K562 (cell line): Measurements from ENCODE around the gene ORC1. TPM values are rescaled to one million over a fixed set of nuclear protein-coding genes. Genes with fewer than 3 reads are reported as not detected.

Experiments used
- ADNP ChIP-seq: fragments of 200-800 bp; sonication (Bioruptor generic); IDR thresholded peaks from 2 replicates; pipeline ENCODE4 v1.6.1; 2016; ENCODE audit warnings: missing genetic modification characterization, missing compliant biosample characterization
- BCL6 ChIP-seq: fragments of 250-450 bp; sonication (Bioruptor Pico); IDR thresholded peaks from 2 replicates; pipeline ENCODE4 v1.4.0; 2020
- ETV6 ChIP-seq, 3 experiments: fragments of 150-350 bp in 1 of 3; sonication (generic) in 1 of 3; formaldehyde crosslinking in 1 of 3; IDR thresholded peaks; 2 replicates each; pipeline versions ENCODE4 v1.6.1 to v1.8.0; 2014 to 2022; ENCODE audit warnings: borderline replicate concordance in 2 of 3, low read depth in 2 of 3, antibody characterized with exemption in 1 of 3, low read length in 1 of 3, mild to moderate bottlenecking in 1 of 3, missing genetic modification reagents in 1 of 3
- HDAC3 ChIP-seq: fragments of 450-650 bp; IDR thresholded peaks from 2 replicates; pipeline ENCODE4 v1.6.1; 2018; ENCODE audit warnings: borderline replicate concordance, mild to moderate bottlenecking, moderate library complexity; ENCODE audit not compliant: partially characterized antibody
- HOXB6 ChIP-seq: fragments of 250-450 bp; sonication (Bioruptor Pico); IDR thresholded peaks from 2 replicates; pipeline ENCODE4 v1.5.1; 2022; ENCODE audit warnings: mild to moderate bottlenecking, borderline replicate concordance
- IRF2 ChIP-seq: sonication (generic); formaldehyde crosslinking; IDR thresholded peaks from 2 replicates; pipeline ENCODE4 v1.8.1; 2022; ENCODE audit warnings: mild to moderate bottlenecking, missing genetic modification reagents
- MTF1 ChIP-seq: fragments of 250-450 bp; sonication (Bioruptor Pico); IDR thresholded peaks from 2 replicates; pipeline ENCODE4 v1.9.0; 2021; ENCODE audit warnings: moderate library complexity, mild to moderate bottlenecking, inconsistent platforms, borderline replicate concordance
- MYC ChIP-seq, 2 experiments: fragments of 250-450 bp in 1 of 2; sonication (Bioruptor Pico) in 1 of 2; IDR thresholded peaks; 2 replicates each; pipeline versions ENCODE4 v1.5.1 to v1.6.1; 2012 to 2021; ENCODE audit warnings: low read depth in 2 of 2, borderline replicate concordance in 1 of 2, improper control_type of control experiment in 1 of 2, low read length in 1 of 2, mild to moderate bottlenecking in 1 of 2, moderate library complexity in 1 of 2
- PTRF ChIP-seq: fragments of 450-650 bp; IDR thresholded peaks from 2 replicates; pipeline ENCODE4 v1.6.1; 2016; ENCODE audit warnings: mild to moderate bottlenecking, missing genetic modification characterization, missing compliant biosample characterization
- RBM25 ChIP-seq: fragments of 200-400 bp; formaldehyde crosslinking; IDR thresholded peaks from 2 replicates; pipeline ENCODE4 v1.6.1; 2018; ENCODE audit warnings: low read length, low read depth, moderate library complexity; ENCODE audit not compliant: severe bottlenecking
- SRSF1 ChIP-seq: fragments of 200-400 bp; formaldehyde crosslinking; IDR thresholded peaks from 2 replicates; pipeline ENCODE4 v1.6.1; 2017; ENCODE audit warnings: mild to moderate bottlenecking, low read depth, low read length, moderate library complexity
- TAF1 ChIP-seq: IDR thresholded peaks from 2 replicates; pipeline ENCODE4 v1.6.1; 2011; ENCODE audit warnings: mild to moderate bottlenecking, low read length, moderate library complexity; ENCODE audit not compliant: insufficient read depth, control insufficient read depth, severe bottlenecking; ENCODE audit errors: extremely low read depth
- TARDBP ChIP-seq: fragments of 450-650 bp; IDR thresholded peaks from 2 replicates; pipeline ENCODE4 v1.6.1; 2016
- TFAM ChIP-seq: fragments of 250-450 bp; sonication (Bioruptor Pico); conservative IDR thresholded peaks from 2 replicates; pipeline ENCODE4 v1.5.0; 2021; ENCODE audit warnings: mild to moderate bottlenecking, moderate library complexity
- U2AF1 ChIP-seq: fragments of 200-400 bp; formaldehyde crosslinking; optimal IDR thresholded peaks from 2 replicates; pipeline ENCODE3; 2017; ENCODE audit warnings: mild to moderate bottlenecking, low read depth, low read length, moderate library complexity
- ZFX ChIP-seq: sonication (generic); formaldehyde crosslinking; IDR thresholded peaks from 2 replicates; pipeline ENCODE4 v1.8.0; 2022; ENCODE audit warnings: mild to moderate bottlenecking, missing genetic modification reagents, moderate library complexity
- ZNF253 ChIP-seq: fragments of 250-450 bp; sonication (Bioruptor Pico); conservative IDR thresholded peaks from 2 replicates; pipeline ENCODE4 v1.6.1; 2021; ENCODE audit warnings: mild to moderate bottlenecking
- ZNF408 ChIP-seq: fragments of 250-450 bp; sonication (Bioruptor Pico); IDR thresholded peaks from 2 replicates; pipeline ENCODE4 v1.4.0; 2020; ENCODE audit warnings: low read depth, mild to moderate bottlenecking, moderate library complexity
- ZNF507 ChIP-seq: conservative IDR thresholded peaks from 2 replicates; pipeline ENCODE4 v1.6.1; 2017; ENCODE audit warnings: missing genetic modification characterization, missing compliant biosample characterization
- ZNF584 ChIP-seq: fragments of 200-800 bp; sonication (Bioruptor generic); IDR thresholded peaks from 2 replicates; pipeline ENCODE4 v1.6.1; 2016; ENCODE audit warnings: low read depth, mild to moderate bottlenecking, missing genetic modification characterization, missing compliant biosample characterization
- polyA plus RNA-seq, 8 experiments: library from polyadenylated mRNA; depleted of rRNA in 4 of 8; stranded (reverse) in 5 of 8; unstranded in 3 of 8; fragments of >200 nt; fragmentation: Nextera tagmentation in 2 of 8; fragmentation: Illumina TruSeq in 1 of 8; extraction: Ambion mirVana in 2 of 8; extraction: Trizol in 1 of 8; gene quantifications; 2 replicates each; pipeline versions ENCODE4 v1.2.1 to v1.2.3, GENCODE V29; 2011 to 2014; ENCODE audit warnings: inconsistent platforms in 1 of 8, missing spikeins in 1 of 8
- total RNA-seq, 7 experiments: library from RNA; depleted of rRNA in 6 of 7; stranded (reverse); fragments of >200 nt in 6 of 7; fragmentation: Illumina TruSeq in 2 of 7; extraction: Trizol in 2 of 7; gene quantifications; 2 replicates each; pipeline versions ENCODE4 v1.2.1 to v1.2.3, GENCODE V29; 2011 to 2021; ENCODE audit warnings: low replicate concordance in 1 of 7
- TF ChIP-seq, protein P1 (sequence below): fragments of 450-650 bp; IDR thresholded peaks from 2 replicates; pipeline ENCODE4 v1.7.1; 2018; ENCODE audit warnings: mild to moderate bottlenecking, low read depth; ENCODE audit not compliant: partially characterized antibody
- TF ChIP-seq, protein P2 (sequence below), 2 experiments: fragments of 450-650 bp in 1 of 2; IDR thresholded peaks; 2 replicates each; pipeline ENCODE4 v1.6.1; 2011 to 2017; ENCODE audit warnings: low read depth in 2 of 2, antibody characterized with exemption in 1 of 2, borderline replicate concordance in 1 of 2, low read length in 1 of 2, mild to moderate bottlenecking in 1 of 2, mixed read lengths in 1 of 2; ENCODE audit not compliant: control insufficient read depth in 1 of 2

Gene ORC1
- total and polyA plus RNA-seq, 9 of the 15 experiments (the other 6 are each of a cell fraction or from before 2014, with no cell fraction given) = 26.4 to 91.6 (median 69.7) TPM

DNA sequence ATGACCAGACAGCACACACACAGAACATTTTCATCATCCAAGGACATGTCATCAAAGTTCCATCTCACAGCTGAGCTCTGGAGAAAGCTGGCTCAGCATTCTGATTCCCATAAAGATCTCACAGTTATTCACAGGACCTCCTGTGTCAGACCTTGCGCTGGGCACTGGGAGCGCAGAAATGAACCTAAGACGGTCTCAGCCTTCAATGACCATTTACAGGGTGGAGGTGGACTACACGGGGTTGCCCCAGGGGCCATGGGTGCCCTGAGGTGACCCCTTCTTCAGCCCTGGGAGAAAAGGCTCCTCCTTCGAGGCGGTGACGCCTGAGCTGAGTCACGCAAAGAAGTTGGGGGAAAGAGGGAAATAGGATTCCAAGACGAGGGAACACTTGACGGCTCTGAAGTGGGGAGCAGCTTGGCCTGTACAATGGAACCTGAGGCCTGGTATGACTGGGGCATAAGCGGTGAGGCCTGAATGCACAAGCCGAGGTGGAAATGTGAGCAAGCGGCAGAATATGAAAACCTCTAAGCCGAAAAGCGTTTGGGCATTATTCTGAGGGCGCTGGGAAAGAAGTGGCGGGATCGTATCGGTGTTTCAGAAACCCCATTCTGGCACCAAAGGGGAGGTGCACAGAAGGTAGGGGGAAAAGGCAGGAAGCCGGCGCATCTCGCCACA lies 39.0 kb downstream of the ORC1 start (continued):
- TF ChIP-seq MTF1 (CRISPR knock-in tag) = no peak
- TF ChIP-seq TARDBP = peak; percentile 20; the same call in 1 of the 2 replicates
- no peak for TF ChIP-seq ADNP (tag)
- no peak for TF ChIP-seq HOXB6 (CRISPR knock-in tag)
- no peak for TF ChIP-seq HDAC3
- TF ChIP-seq U2AF1 = no peak
- TF ChIP-seq ZNF507 (tag) = no peak
- TF ChIP-seq TFAM (CRISPR knock-in tag) = no peak
- no peak for TF ChIP-seq BCL6 (CRISPR knock-in tag)
- TF ChIP-seq IRF2 = no peak
- no peak for TF ChIP-seq SRSF1
- TF ChIP-seq, protein P1, sequence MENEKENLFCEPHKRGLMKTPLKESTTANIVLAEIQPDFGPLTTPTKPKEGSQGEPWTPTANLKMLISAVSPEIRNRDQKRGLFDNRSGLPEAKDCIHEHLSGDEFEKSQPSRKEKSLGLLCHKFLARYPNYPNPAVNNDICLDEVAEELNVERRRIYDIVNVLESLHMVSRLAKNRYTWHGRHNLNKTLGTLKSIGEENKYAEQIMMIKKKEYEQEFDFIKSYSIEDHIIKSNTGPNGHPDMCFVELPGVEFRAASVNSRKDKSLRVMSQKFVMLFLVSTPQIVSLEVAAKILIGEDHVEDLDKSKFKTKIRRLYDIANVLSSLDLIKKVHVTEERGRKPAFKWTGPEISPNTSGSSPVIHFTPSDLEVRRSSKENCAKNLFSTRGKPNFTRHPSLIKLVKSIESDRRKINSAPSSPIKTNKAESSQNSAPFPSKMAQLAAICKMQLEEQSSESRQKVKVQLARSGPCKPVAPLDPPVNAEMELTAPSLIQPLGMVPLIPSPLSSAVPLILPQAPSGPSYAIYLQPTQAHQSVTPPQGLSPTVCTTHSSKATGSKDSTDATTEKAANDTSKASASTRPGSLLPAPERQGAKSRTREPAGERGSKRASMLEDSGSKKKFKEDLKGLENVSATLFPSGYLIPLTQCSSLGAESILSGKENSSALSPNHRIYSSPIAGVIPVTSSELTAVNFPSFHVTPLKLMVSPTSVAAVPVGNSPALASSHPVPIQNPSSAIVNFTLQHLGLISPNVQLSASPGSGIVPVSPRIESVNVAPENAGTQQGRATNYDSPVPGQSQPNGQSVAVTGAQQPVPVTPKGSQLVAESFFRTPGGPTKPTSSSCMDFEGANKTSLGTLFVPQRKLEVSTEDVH = peak; percentile 36
- TF ChIP-seq ZNF253 = no peak
- TF ChIP-seq ETV6 (IDR thresholded peaks at IDR 0.05; ENCODE audit: borderline replicate concordance in 1 of 2, low read depth in 2 of 2, low read length in 1 of 2) = no peak
- TF ChIP-seq ETV6 (CRISPR knock-in tag; IDR thresholded peaks at IDR 0.05; ENCODE audit: borderline replicate concordance) = no peak
- TF ChIP-seq TAF1 = peak; percentile 30
- TF ChIP-seq MYC (IDR thresholded peaks at IDR 0.05; ENCODE audit: low read depth, low read length) = no peak
- TF ChIP-seq MYC (CRISPR knock-in tag; IDR thresholded peaks at IDR 0.05; ENCODE audit: borderline replicate concordance, low read depth) = peak; percentile 82; the same call in 1 of the 2 replicates
- TF ChIP-seq RBM25 = no peak
- no peak for TF ChIP-seq ZFX
- TF ChIP-seq, protein P2, sequence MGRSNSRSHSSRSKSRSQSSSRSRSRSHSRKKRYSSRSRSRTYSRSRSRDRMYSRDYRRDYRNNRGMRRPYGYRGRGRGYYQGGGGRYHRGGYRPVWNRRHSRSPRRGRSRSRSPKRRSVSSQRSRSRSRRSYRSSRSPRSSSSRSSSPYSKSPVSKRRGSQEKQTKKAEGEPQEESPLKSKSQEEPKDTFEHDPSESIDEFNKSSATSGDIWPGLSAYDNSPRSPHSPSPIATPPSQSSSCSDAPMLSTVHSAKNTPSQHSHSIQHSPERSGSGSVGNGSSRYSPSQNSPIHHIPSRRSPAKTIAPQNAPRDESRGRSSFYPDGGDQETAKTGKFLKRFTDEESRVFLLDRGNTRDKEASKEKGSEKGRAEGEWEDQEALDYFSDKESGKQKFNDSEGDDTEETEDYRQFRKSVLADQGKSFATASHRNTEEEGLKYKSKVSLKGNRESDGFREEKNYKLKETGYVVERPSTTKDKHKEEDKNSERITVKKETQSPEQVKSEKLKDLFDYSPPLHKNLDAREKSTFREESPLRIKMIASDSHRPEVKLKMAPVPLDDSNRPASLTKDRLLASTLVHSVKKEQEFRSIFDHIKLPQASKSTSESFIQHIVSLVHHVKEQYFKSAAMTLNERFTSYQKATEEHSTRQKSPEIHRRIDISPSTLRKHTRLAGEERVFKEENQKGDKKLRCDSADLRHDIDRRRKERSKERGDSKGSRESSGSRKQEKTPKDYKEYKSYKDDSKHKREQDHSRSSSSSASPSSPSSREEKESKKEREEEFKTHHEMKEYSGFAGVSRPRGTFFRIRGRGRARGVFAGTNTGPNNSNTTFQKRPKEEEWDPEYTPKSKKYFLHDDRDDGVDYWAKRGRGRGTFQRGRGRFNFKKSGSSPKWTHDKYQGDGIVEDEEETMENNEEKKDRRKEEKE (IDR thresholded peaks at IDR 0.05; ENCODE audit: borderline replicate concordance in 1 of 2, control insufficient read depth in 1 of 2, low read depth in 2 of 2, low read length in 1 of 2) = no peak
- TF ChIP-seq PTRF (tag) = no peak
- TF ChIP-seq ZNF584 = no peak
- TF ChIP-seq ZNF408 (CRISPR knock-in tag) = no peak
